GM23248 (cell line): Measurements from ENCODE around the gene CRYGC. TPM values are rescaled to one million over a fixed set of nuclear protein-coding genes. Genes with fewer than 3 reads are reported as not detected.
A peak's percentile ranks its signal among the peaks of the same experiment; 100 is the strongest.
"Not testable (repeated sequence)": the region's sequence is repeated elsewhere in the genome, so short reads cannot be mapped to it uniquely, and the experiment has no call there.

Experiments used
- DNase-seq: peaks from one replicate; pipeline ENCODE4 v3.0.0-alpha.2; 2015
- H2AFZ ChIP-seq: fragments of 200-600 bp; sonication (generic); 2 replicates; pipeline ENCODE4 v1.6.1; 2016; ENCODE audit warnings: antibody characterized with exemption
- H3F3A ChIP-seq: fragments of 200-600 bp; sonication (generic); 2 replicates; pipeline ENCODE4 v1.6.1; 2016; ENCODE audit warnings: mild to moderate bottlenecking, antibody characterized with exemption, mixed run types; ENCODE audit not compliant: insufficient read depth
- H3K27ac ChIP-seq: fragments of 200-600 bp; sonication (generic); 2 replicates; pipeline ENCODE4 v1.5.1; 2016; ENCODE audit warnings: mild to moderate bottlenecking
- H3K27me3 ChIP-seq: fragments of 200-600 bp; sonication (generic); replicated peaks from 2 replicates; pipeline ENCODE4 v1.6.1; 2016; ENCODE audit warnings: mild to moderate bottlenecking; ENCODE audit not compliant: insufficient read depth
- H3K36me3 ChIP-seq: fragments of 200-600 bp; sonication (generic); 2 replicates; pipeline ENCODE4 v1.6.1; 2016; ENCODE audit warnings: low read depth, mild to moderate bottlenecking
- H3K4me1 ChIP-seq: fragments of 200-600 bp; sonication (generic); 2 replicates; pipeline ENCODE4 v1.6.1; 2016; ENCODE audit warnings: mild to moderate bottlenecking; ENCODE audit not compliant: insufficient read depth
- H3K4me2 ChIP-seq: fragments of 200-600 bp; sonication (generic); one replicate; pipeline ENCODE4 v1.6.1; 2016; ENCODE audit warnings: mild to moderate bottlenecking; ENCODE audit not compliant: unreplicated experiment
- H3K4me3 ChIP-seq: fragments of 200-600 bp; sonication (generic); 2 replicates; pipeline ENCODE4 v1.5.1; 2016; ENCODE audit warnings: mild to moderate bottlenecking
- H3K79me2 ChIP-seq: fragments of 200-600 bp; sonication (generic); 2 replicates; pipeline ENCODE4 v1.6.1; 2016; ENCODE audit warnings: mild to moderate bottlenecking; ENCODE audit not compliant: insufficient read depth
- H3K9ac ChIP-seq: fragments of 200-600 bp; sonication (generic); 2 replicates; pipeline ENCODE4 v1.6.1; 2016; ENCODE audit warnings: mild to moderate bottlenecking
- H3K9me2 ChIP-seq: fragments of 200-600 bp; sonication (generic); 2 replicates; pipeline ENCODE4 v1.6.1; 2016; ENCODE audit warnings: mixed run types, mild to moderate bottlenecking, moderate library complexity; ENCODE audit not compliant: insufficient read depth
- H3K9me3 ChIP-seq: fragments of 200-600 bp; sonication (generic); one replicate; pipeline ENCODE4 v1.6.1; 2017; ENCODE audit warnings: low read depth
- H4K20me1 ChIP-seq: fragments of 200-600 bp; sonication (generic); 2 replicates; pipeline ENCODE4 v1.6.0; 2016; ENCODE audit not compliant: insufficient read depth
- EZH2 ChIP-seq: fragments of 200-600 bp; sonication (generic); IDR thresholded peaks from 2 replicates; pipeline ENCODE4 v1.6.1; 2018; ENCODE audit warnings: antibody characterized with exemption, mild to moderate bottlenecking; ENCODE audit not compliant: insufficient read depth, poor library complexity, severe bottlenecking
- EZH2phosphoT487 ChIP-seq: fragments of 200-600 bp; sonication (generic); IDR thresholded peaks from 2 replicates; pipeline ENCODE4 v1.6.1; 2018; ENCODE audit warnings: antibody characterized with exemption, moderate library complexity, mild to moderate bottlenecking, low read depth; ENCODE audit not compliant: insufficient read depth
- WGBS, 2 experiments: methylation state at CpG; one replicate each; pipeline ENCODE4 v1.1.6; 2015 to 2017; ENCODE audit warnings: low lambda C conversion rate in 2 of 2, low coverage in 1 of 2; ENCODE audit errors: missing lambda C conversion rate in 2 of 2; 5-methylcytosine and 5-hydroxymethylcytosine counted together
- in situ Hi-C: fragments of 300-500 bp; cut with MboI; formaldehyde crosslinking; loops from 2 replicates; pipeline ENCODE4 v1.15.0; 2020
- polyA plus RNA-seq: library from polyadenylated mRNA; unstranded; fragments of >200 nt; fragmentation: Nextera tagmentation; extraction: Ambion mirVana; gene quantifications from 2 replicates; pipeline ENCODE4 v1.2.1, GENCODE V29; 2016
- total RNA-seq: library from RNA; depleted of rRNA; stranded (reverse); fragments of >200 nt; shearing (Covaris generic); gene quantifications from 2 replicates; pipeline ENCODE4 v1.2.3, GENCODE V29; 2014

CRYGC gene
- total and polyA plus RNA-seq, 2 experiments from 2014 or later: not detected

GRCh38 chr2:208122248-208122647 lies 7.4 kb downstream of the CRYGC start:
- Histone ChIP-seq H3K9me2 (no peaks in the 10 kb centered on the region), H3K36me3 (no peaks in the 10 kb centered on the region), H4K20me1 (no peaks in the 10 kb centered on the region), H3K79me2 (no peaks in the 10 kb centered on the region), H3F3A (no peaks in the 10 kb centered on the region), H3K4me2 (no peak overlapping the region), H3K9ac (no peak overlapping the region), H3K4me1 (no peaks in the 10 kb centered on the region), H2AFZ (no peak overlapping the region), H3K27me3 (peaks cover 43% of the 10 kb centered on the region), H3K9me3 (no peaks in the 10 kb centered on the region), H3K4me3 (no peak overlapping the region), H3K27ac (no peak overlapping the region)
- no peak for DNase-seq
- in situ Hi-C loops: no loop called here
- TF ChIP-seq EZH2phosphoT487: no peak
- TF ChIP-seq EZH2: no peak
- 64 to 82% methylated on average over 1 of the region's 1 CpG for WGBS, 2 experiments

- Histone ChIP-seq H3K4me2 (no peak overlapping the region), H2AFZ (no peak overlapping the region), H3F3A (no peaks in the 10 kb centered on the region), H4K20me1 (no peaks in the 10 kb centered on the region), H3K79me2 (no peaks in the 10 kb centered on the region), H3K36me3 (no peaks in the 10 kb centered on the region), H3K27me3 (peaks cover 32% of the 10 kb centered on the region), H3K4me3 (no peak overlapping the region), H3K4me1 (no peaks in the 10 kb centered on the region), H3K27ac (no peak overlapping the region), H3K9me3 (no peaks in the 10 kb centered on the region), H3K9me2 (no peaks in the 10 kb centered on the region), H3K9ac (no peak overlapping the region)
- 43 to 70% methylated on average over 3 of the region's 3 CpGs for WGBS, 2 experiments
- TF ChIP-seq EZH2phosphoT487 (no peak), EZH2 (no peak)
- DNase-seq: no peak
- in situ Hi-C loops: no loop called here
Measured at GRCh38 chr2:208118918-208119317, 10.7 kb downstream of the CRYGC start.

GRCh38 chr2:208117390-208117789 lies 12.2 kb downstream of the CRYGC start:
- H4K20me1 ChIP-seq, H3K9ac ChIP-seq, H3K4me3 ChIP-seq, H3K4me1 ChIP-seq, H3K4me2 ChIP-seq, H3K36me3 ChIP-seq, H3K79me2 ChIP-seq, DNase-seq, H2AFZ ChIP-seq, H3K9me2 ChIP-seq, in situ Hi-C loops, H3F3A ChIP-seq, H3K27ac ChIP-seq, H3K9me3 ChIP-seq: not testable (repeated sequence)
- WGBS, 2 experiments: 58 to 60% methylated on average over 11 of the region's 11 CpGs
- peaks cover 40% of the 10 kb centered on the region for H3K27me3 ChIP-seq

GRCh38 chr2:208112969-208113368 lies 16.7 kb downstream of the CRYGC start:
- no peak for DNase-seq
- Histone ChIP-seq H3K9me3 (no peaks in the 10 kb centered on the region), H3K9me2 (no peaks in the 10 kb centered on the region), H3K36me3 (no peaks in the 10 kb centered on the region), H3K4me1 (no peaks in the 10 kb centered on the region), H4K20me1 (no peaks in the 10 kb centered on the region), H3K79me2 (no peaks in the 10 kb centered on the region), H3K4me3 (no peak overlapping the region), H3K27me3 (peaks cover 33% of the 10 kb centered on the region), H3K9ac (no peak overlapping the region), H3K27ac (no peak overlapping the region), H3F3A (no peaks in the 10 kb centered on the region), H3K4me2 (no peak overlapping the region), H2AFZ (no peak overlapping the region)
- 33 to 34% methylated on average over 7 of the region's 7 CpGs for WGBS, 2 experiments
- in situ Hi-C loops: no loop called here
- TF ChIP-seq EZH2phosphoT487 (no peak), EZH2 (peak; percentile 14)

GRCh38 chr2:208112273-208112745 lies 17.3 kb downstream of the CRYGC start:
- H3K9me2 ChIP-seq, H3K79me2 ChIP-seq, H2AFZ ChIP-seq, H4K20me1 ChIP-seq, H3K9ac ChIP-seq, in situ Hi-C loops, H3F3A ChIP-seq, H3K36me3 ChIP-seq, H3K4me3 ChIP-seq, H3K27ac ChIP-seq, H3K4me2 ChIP-seq, H3K9me3 ChIP-seq, H3K4me1 ChIP-seq, DNase-seq: not testable (repeated sequence)
- WGBS, 2 experiments: 5 to 7% methylated on average over 11 to 35 of the region's 36 CpGs
- H3K27me3 ChIP-seq: peaks cover 33% of the 10 kb centered on the region
